Spleen (tissue), 11 donors: ENCODE data around the gene ANKRD33. TPM values are rescaled to one million over a fixed set of nuclear protein-coding genes. Genes with fewer than 3 reads are reported as not detected.
A peak's percentile ranks its signal among the peaks of the same experiment; 100 is the strongest.

Experiments
- DNase-seq: peaks from one replicate; pipeline ENCODE4 v3.0.0-alpha.2; 2020
- H3K27ac ChIP-seq, 8 donors: fragments of 200-600 bp; sonication (generic) in 7 of 8; 1 replicate in 4 of 8; 2 replicates in 4 of 8; pipeline versions ENCODE4 v1.5.0 to v1.8.0; 2016 to 2021; ENCODE audit warnings: inconsistent platforms in 4 of 8, mild to moderate bottlenecking in 4 of 8, moderate library complexity in 1 of 8
- H3K27me3 ChIP-seq, 7 donors: fragments of 200-600 bp; sonication (generic) in 6 of 7; replicated peaks in 1 of 7; 1 replicate in 4 of 7; 2 replicates in 3 of 7; pipeline versions ENCODE4 v1.5.0 to v1.8.0; 2016 to 2021; ENCODE audit warnings: inconsistent platforms in 3 of 7, mild to moderate bottlenecking in 1 of 7
- H3K36me3 ChIP-seq, 6 donors: fragments of 200-600 bp; sonication (generic) in 5 of 6; 1 replicate in 4 of 6; 2 replicates in 2 of 6; pipeline versions ENCODE4 v1.5.0 to v1.8.0; 2016 to 2021; ENCODE audit warnings: inconsistent platforms in 2 of 6
- H3K4me1 ChIP-seq, 6 donors: fragments of 200-600 bp; sonication (generic) in 5 of 6; 1 replicate in 3 of 6; 2 replicates in 3 of 6; pipeline versions ENCODE4 v1.5.0 to v1.8.0; 2016 to 2021; ENCODE audit warnings: inconsistent platforms in 3 of 6
- H3K4me3 ChIP-seq, 8 donors: fragments of 200-600 bp; sonication (generic) in 7 of 8; 1 replicate in 4 of 8; 2 replicates in 4 of 8; pipeline versions ENCODE4 v1.5.0 to v1.8.0; 2016 to 2021; ENCODE audit warnings: inconsistent platforms in 4 of 8, mild to moderate bottlenecking in 4 of 8, moderate library complexity in 2 of 8
- H3K9me3 ChIP-seq, 8 donors: fragments of 200-600 bp; sonication (generic) in 7 of 8; 1 replicate in 4 of 8; 2 replicates in 4 of 8; pipeline versions ENCODE4 v1.5.0 to v1.8.0; 2016 to 2021; ENCODE audit warnings: inconsistent platforms in 4 of 8
- CTCF ChIP-seq, 11 experiments: fragments of 200-600 bp in 7 of 11; fragments of 450-650 bp in 4 of 11; sonication (generic) in 4 of 11; IDR thresholded peaks in 8 of 11; conservative IDR thresholded peaks in 3 of 11; 1 replicate in 7 of 11; 2 replicates in 4 of 11; pipeline versions ENCODE4 v1.4.0 to v1.8.0; 2016 to 2021; ENCODE audit warnings: antibody characterized with exemption in 11 of 11, inconsistent platforms in 4 of 11, mild to moderate bottlenecking in 1 of 11
- POLR2A ChIP-seq, 3 donors: fragments of 450-650 bp; IDR thresholded peaks; one replicate each; pipeline ENCODE4 v1.5.1; 2017; ENCODE audit warnings: antibody characterized with exemption in 3 of 3, mild to moderate bottlenecking in 1 of 3
- POLR2AphosphoS5 ChIP-seq, 3 donors: sonication (generic); formaldehyde crosslinking; IDR thresholded peaks; one replicate each; pipeline ENCODE4 v1.5.1; 2017; ENCODE audit warnings: antibody characterized with exemption in 3 of 3
- WGBS, 5 donors: extraction: QIAGEN DNeasy Blood & Tissue Kit in 3 of 5; methylation state at CpG; one replicate each; pipeline versions ENCODE4 v1.1.5 to v1.1.7; 2013 to 2018; 5-methylcytosine and 5-hydroxymethylcytosine counted together
- intact Hi-C: fragments of 100-400 bp; cut with DNase I; formaldehyde crosslinking; loops from one replicate; pipeline ENCODE4 v1.15.0; 2023; ENCODE audit warnings: low total_unique reads
- polyA plus RNA-seq, 3 donors: library from polyadenylated mRNA; stranded (reverse); fragments of 200-250 nt; gene quantifications; one replicate each; pipeline ENCODE4 v1.2.1, GENCODE V29; 2013
- total RNA-seq, 7 donors: library from RNA; depleted of rRNA in 3 of 7; stranded (reverse); fragments of >200 nt in 3 of 7; fragmentation: NEBNext Ultra II Directional in 4 of 7; extraction: Animal tissue kit (Norgen Biotek cat#: 25700) in 4 of 7; gene quantifications; one replicate each; pipeline versions ENCODE4 v1.1.0 to v1.2.1, GENCODE V29; 2016 to 2021
- donor health status: healthy with polysubstance abuse.
- donor health status: DM: no; HTN: no; CAD: no; lungs with moderate emphysema.
- donor health status: DM: no; HTN: no; CAD: no.
- donor health status: Bipolar disorder and iron deficiency.
- donor health status: healthy.
- donor health status: DM: no; HTN: no; CAD: no.
- donor health status: DM: yes; HTN: yes; CAD: no.

ANKRD33 gene
- total and polyA plus RNA-seq, 10 donors: not detected

GRCh38 chr12:51923506-51924365, 35.8 kb downstream of the ANKRD33 start:
- Histone ChIP-seq H3K27ac (peak overlapping the region in 7 of 8 donors; percentile 69 to 83 (median 79)), H3K27me3 (no peaks in the 10 kb centered on the region), H3K4me3 (peak overlapping the region in 3 of 8 donors; percentile 3 to 45 (median 14)), H3K4me1 (peaks cover 19 to 58% (median 48%) of the 10 kb centered on the region in 6 donors), H3K9me3 (no peaks in the 10 kb centered on the region), H3K36me3 (peaks cover 0 to 25% (median 3%) of the 10 kb centered on the region in 6 donors)
- WGBS, 5 donors: 23 to 52% (median 27%) methylated on average over 15 to 31 of the region's 31 CpGs
- TF ChIP-seq POLR2AphosphoS5 (IDR thresholded peaks at IDR 0.05) (peak; percentile 28 to 79 (median 67)), POLR2A (IDR thresholded peaks at IDR 0.05) (no peak), CTCF (IDR thresholded peaks at IDR 0.05 in 8 of 11, conservative IDR thresholded peaks at IDR 0.05 in 3 of 11) (peak; percentile 56 to 96 (median 88))
- intact Hi-C loops: no loop called here
- DNase-seq: peak; percentile 92

- Histone ChIP-seq H3K4me3 (no peak overlapping the region), H3K9me3 (no peaks in the 10 kb centered on the region), H3K27ac (peak overlapping the region in 4 of 8 donors; percentile 75 to 85 (median 82)), H3K27me3 (no peaks in the 10 kb centered on the region), H3K36me3 (peaks cover 0 to 17% (median 3%) of the 10 kb centered on the region in 6 donors), H3K4me1 (peaks cover 19 to 58% (median 48%) of the 10 kb centered on the region in 6 donors)
- WGBS, 5 donors: 77 to 95% (median 83%) methylated on average over 5 of the region's 5 CpGs
- DNase-seq: no peak
- intact Hi-C loops: no loop called here
- TF ChIP-seq CTCF (IDR thresholded peaks at IDR 0.05 in 8 of 11, conservative IDR thresholded peaks at IDR 0.05 in 3 of 11) (no peak), POLR2A (IDR thresholded peaks at IDR 0.05) (no peak), POLR2AphosphoS5 (IDR thresholded peaks at IDR 0.05) (no peak)
These were observed 36.8 kb downstream of the ANKRD33 start for GRCh38 chr12:51924551-51925319.

- no peak for DNase-seq
- no peaks in the 10 kb centered on the region for H3K9me3 ChIP-seq
- peak overlapping the region; percentile 59 to 85 (median 76) for H3K27ac ChIP-seq
- H3K36me3 ChIP-seq: peaks cover 0 to 9% (median 0%) of the 10 kb centered on the region in 6 donors
- 51 to 70% (median 66%) methylated on average over 3 of the region's 3 CpGs for WGBS, 5 donors
- TF ChIP-seq POLR2A (IDR thresholded peaks at IDR 0.05) (no peak), POLR2AphosphoS5 (IDR thresholded peaks at IDR 0.05) (no peak), CTCF (IDR thresholded peaks at IDR 0.05 in 8 of 11, conservative IDR thresholded peaks at IDR 0.05 in 3 of 11) (no peak)
- intact Hi-C loops: no loop called here
- H3K27me3 ChIP-seq: no peaks in the 10 kb centered on the region
- peaks cover 19 to 58% (median 48%) of the 10 kb centered on the region in 6 donors for H3K4me1 ChIP-seq
- H3K4me3 ChIP-seq: no peak overlapping the region
These were observed 37.6 kb downstream of the ANKRD33 start for GRCh38 chr12:51925346-51926063.
